Activated CD4-positive, alpha-beta T cell treated with anti-CD3 and anti-CD28 coated beads for 4 hours (primary cell): ENCODE measurements around the gene DNAJA2.
"Not testable (repeated sequence)": the region's sequence is repeated elsewhere in the genome, so short reads cannot be mapped to it uniquely, and the experiment has no call there.

Experiments
- DNase-seq, 2 donors: peaks; one replicate each; pipeline ENCODE4 v3.0.0-alpha.2; 2020

The DNAJA2 gene

DNA sequence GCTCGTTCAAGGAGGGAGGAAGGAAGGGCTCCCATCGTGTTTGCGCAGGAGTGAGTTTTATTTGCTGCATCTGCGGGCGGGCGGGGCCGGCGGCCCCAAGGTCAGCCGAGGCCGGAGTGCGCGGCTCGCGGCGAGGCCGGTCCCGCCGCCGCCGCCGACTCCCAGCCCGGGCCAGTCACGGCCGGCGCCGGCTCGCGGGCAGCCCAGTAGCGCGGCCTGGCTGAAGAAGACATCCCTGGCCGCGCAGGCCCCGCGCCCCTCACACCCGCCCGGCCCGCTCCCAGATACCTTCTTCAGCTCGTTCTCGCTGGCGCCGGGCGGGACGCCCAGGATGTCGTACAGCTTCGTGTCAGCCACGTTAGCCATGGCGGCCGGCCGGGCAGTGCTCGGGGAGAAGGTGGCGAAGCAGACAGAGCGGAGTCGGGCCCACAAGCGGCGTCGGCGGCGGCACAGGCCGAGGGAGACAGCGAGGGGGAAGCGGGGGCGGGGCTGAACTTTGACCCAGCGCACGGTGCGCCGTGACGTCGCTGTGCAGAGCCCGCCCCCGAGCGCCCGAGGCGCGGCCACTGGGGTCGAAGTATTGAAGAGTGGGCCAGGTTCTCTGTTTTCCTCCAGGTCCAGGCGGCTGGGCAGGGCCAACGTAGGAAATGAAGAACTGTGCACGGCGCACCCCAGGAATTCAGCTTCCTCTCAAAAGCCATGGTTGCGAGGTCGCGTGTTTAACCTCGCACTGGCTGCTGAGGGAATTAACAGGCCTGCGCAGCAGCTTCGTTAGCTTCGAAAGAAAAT, at the start of gene DNAJA2:
TSS of gene DNAJA2 (minus strand) at position 468 of the 789 bp plus-strand sequence. CDS start at position 366, 102 bp downstream.
- peak; percentile 92 for DNase-seq

DNA sequence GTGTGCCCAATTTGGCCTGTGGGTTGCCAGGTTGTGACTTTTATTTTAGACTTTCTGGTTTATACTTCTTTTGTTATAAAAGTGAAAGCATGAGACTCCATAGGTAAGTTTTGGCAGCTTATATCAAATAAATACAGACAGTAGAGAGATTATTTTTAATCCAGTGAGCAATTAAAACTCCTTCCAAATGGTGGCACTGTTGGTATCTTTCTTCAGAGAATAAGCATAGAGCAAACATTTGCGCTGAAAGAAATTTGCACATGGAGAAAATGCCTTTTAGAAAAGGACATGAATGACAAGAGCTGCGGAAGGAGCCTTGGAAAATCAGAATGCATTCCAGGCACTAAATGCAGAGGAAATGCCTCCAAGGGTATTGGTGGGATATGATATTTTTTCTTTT, 46.1 kb upstream of the DNAJA2 start:
- DNase-seq = no peak

GRCh38 chr16:47018223-47018891, 44.9 kb upstream of the DNAJA2 start:
- peak; percentile 18 to 26 for DNase-seq

DNA sequence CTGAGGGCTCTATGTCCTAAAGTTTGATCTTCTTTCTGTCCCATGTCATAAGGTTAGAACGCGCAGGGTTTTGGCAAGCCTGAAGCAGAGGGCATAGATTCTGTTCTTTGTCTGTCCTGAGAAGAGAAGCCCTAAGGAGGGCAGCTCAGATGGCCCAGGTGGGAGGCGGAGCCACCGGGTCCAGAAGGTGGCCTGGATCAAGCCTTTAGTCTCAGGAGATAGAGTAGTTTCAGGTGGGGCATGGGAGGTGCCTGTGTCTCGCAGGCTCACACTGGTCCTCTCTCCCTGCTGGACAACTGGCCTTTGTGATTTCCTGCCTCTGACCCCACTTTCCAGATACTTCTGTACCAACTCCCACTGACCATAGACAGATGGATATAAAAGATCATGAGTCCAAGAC, 44.2 kb upstream of the DNAJA2 start:
- no peak for DNase-seq

- no peak for DNase-seq
Observed at GRCh38 chr16:47016700-47017133, 43.2 kb upstream of the DNAJA2 start.

GRCh38 chr16:47013910-47014309, 40.4 kb upstream of the DNAJA2 start:
- DNase-seq = no peak

DNA sequence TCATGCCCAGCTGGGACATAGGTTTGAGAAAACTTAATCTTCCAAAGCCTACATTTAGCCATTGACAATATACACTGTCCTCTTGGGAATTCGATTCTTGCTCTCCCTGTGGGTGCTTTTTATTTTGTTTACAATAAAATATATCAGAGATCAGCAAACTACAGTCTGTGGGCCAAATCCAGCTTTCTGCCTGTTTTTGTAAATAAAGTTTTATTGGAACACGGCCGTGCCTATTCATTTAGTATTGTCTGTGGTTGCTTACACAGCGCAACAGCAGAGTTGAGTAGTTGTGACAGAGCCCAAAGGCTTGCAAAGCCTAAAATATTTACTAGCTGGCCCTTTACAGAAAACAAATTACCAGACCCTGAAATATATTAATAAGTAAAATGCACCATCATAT, 39.7 kb upstream of the DNAJA2 start:
- no peak for DNase-seq

DNA sequence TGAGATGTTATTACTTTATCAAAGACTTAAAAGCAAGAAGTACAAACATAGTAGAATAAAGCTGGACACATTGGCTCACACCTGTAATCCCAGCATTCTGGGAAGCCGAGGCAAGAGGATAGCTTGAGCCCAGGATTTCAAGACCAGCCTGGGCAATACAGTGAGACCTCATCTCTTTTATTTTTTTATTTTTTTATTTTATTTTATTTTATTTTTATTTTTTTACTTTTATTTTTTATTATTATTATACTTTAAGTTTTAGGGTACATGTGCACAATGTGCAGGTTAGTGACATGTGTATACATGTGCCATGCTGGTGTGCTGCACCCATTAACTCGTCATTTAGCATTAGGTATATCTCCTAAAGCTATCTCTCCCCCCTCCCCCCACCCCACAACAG, 37.3 kb upstream of the DNAJA2 start:
- not testable (repeated sequence) for DNase-seq

DNA sequence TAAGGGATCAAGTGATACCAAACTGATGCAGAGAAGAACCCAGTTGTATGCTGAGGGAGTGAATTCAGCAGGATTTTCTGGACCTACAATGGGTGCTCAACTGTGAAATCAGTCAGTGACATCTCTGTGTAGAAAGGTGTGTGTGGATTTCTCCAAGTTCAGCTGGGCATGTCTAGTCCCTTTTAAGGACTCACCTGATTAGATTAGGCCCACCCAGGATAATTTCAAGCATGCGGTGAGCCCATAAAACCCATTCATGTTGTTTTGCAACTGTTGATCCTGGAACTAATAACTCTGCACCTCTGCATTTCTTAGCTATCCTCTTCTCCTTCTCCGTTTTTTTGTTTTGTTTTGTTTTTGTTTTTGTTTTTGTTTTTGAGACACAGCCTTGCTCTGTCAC, 35.1 kb upstream of the DNAJA2 start:
- DNase-seq = no peak

DNA sequence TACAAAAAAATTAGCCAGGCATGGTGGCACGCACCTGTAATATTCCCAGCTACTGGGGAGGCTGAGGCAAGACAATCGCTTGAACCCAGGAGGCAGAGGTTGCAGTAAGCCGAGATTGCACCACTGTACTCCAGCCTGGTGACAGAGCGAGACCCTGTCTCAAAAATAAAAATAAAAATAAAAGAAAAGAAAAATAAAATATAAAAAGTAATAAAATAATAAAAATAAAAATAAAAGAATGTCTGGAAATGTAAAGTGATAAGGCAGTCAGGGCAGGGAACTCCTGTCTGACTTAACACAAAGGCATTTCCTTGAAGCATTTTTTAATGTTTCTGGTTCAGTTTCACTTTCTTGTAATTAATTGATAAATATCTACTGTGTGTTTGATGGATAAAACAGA, 34.7 kb upstream of the DNAJA2 start:
- no peak for DNase-seq

DNA sequence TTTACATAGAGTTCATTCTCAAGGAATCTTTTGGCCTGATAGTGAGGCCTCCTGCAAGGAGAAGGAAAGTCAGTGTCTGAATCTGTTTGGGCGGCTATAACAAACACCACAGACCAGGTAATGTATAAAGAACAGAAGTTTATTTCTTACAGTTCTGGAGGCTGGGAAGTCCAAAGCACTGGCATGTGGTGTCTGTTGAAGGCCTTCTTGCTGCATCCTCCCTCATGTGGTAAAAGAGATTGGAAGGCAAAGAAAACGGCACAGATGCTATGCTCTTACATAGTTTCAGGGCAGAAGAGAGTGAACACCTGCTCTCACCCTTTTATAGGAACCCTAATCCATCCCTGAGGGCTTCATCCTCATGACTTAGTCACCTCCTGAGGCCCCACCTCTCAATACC, 31.2 kb upstream of the DNAJA2 start:
- DNase-seq = no peak

- not testable (repeated sequence) for DNase-seq
Observed at GRCh38 chr16:47000066-47000465, 26.6 kb upstream of the DNAJA2 start.

- DNase-seq = no peak
Observed at GRCh38 chr16:46997844-46998243, 24.4 kb upstream of the DNAJA2 start.

DNA sequence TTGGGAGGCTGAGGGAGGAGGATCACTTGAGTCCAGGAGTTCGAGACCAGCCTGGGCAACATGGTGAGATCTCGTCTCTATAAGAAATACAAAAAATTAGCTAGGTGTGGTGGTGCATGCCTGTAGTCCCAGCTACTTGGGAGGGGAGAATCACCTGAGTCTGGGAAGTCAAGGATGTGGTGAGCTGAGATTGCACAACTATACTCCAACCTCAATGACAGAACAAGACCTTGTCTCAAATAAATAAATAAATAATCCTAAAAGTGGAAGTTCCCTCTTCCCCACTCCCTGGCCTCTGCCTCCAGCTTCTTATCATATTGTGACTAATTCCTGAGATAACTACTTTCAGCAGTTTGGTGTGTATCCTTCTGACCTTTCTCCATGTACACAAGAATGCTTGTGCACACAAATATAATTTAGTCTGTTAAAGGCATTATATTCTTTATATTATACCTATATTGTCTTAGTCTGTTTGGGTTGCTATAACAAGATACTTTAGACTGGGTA, 23.5 kb upstream of the DNAJA2 start:
- DNase-seq = no peak

DNA sequence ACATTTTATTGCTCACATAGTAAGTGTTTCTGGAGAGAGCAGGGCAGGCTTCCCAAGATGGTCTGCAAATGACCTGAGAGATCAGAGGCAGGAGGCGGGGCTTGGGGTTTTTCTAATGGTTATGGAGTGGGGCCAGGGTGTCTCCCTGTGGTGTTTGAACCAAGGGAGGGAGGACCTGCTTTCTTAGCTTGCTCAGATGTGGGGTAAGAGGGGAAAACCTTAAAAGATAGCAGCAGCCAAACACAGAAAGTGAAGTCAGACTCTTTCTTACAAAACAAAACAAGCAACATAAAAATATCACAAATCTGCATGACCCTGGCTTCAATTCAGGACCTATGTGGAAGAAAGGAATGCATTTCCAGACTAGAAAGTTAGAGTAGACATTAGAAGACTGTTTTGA, 22.9 kb upstream of the DNAJA2 start:
- DNase-seq = no peak

- no peak for DNase-seq
Observed at GRCh38 chr16:46991729-46992704, 18.5 kb upstream of the DNAJA2 start.

DNA sequence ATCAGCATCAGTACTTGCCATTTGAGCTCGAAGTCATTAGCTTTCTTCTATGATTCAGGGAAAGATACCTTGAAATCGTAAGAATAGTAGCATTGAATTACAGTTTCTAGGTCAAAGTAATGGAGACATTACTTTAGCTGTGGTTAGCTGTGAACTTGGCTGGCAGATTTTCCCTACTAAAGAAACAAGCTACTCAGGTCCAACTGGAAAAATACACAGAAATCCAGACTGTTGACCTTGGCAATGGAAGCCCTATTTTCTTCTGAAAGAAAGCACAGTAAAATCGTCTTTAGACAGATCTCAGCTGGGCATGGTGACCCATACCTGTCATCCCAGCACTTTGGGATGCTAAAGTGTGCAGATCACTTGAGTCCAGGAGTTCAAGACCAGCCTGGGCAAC, 13.4 kb upstream of the DNAJA2 start:
- DNase-seq = no peak

DNA sequence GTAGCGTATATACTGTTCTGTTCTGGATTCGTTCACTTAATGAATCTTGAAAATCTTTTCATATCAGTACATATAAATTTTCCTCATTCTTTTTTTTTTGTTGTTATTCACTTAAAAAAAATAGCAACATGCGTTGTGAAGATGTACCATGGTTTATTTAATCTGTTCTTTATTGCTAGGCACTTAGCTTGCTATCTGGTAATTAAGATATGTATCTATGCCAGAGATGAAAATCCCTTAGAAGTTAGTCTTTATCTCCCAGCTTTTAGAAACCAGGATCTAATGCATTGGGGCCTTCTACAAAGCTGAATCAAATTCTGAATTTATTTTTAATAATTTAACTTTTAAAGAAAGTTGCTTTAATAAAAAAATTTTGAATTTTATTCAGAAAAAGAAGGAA, 13.0 kb upstream of the DNAJA2 start:
- DNase-seq = no peak

DNA sequence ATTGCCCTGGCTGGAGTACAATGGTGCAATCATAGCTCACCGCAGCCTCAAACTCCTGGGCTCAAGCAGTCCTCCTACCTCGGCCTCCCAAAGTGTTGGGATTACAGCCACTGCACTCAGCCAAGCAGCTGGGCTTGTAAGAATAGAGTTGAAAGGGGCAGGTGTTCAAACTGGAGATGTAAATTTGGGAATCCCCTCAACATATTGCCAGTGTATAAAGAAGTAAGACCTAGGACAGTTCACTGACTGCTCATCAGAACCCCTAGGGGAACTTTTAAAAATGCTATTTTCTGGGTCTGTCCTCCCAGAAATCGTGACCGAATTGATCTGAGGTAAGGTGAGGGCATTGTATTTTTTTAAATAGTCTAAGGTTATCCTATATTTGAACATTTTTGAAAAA, 8.9 kb upstream of the DNAJA2 start:
- DNase-seq = no peak

DNA sequence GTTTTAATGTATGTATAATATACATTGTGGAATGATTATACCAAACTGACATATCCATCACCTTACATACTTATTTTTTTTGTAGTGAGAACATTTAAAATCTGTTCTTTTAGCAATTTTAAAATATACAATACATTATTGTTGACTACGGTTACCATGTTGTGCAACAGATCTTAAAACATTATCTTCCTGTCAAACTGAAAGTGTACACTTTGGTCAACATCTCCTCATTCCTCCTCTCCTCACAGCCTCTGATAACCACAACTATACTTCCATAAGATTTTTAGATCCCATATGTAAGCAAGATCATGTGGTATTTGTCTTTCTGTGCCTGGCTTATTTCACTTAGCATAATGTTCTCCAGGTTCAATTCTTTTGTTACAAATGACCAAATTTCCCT, 7.5 kb upstream of the DNAJA2 start:
- DNase-seq = no peak

DNA sequence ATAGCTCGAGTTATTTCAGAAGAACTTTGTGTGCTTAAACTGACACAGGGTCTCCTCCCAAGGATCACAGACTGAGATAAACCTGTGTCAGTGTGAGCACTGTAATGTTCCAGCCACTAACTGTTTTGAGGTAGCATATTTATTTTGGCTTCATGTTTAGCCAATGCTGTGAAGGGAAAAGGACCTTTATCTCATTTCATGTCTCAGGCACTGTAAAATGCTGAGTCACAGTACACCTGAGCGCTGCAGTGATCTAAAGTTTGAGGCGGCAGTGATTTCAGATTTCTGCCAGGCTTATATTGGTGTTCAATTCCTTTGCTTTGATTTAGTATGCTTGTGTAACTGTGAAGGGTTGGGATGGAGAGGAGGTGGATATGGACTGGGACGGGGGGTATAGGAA, 3.1 kb upstream of the DNAJA2 start:
- DNase-seq = no peak

DNA sequence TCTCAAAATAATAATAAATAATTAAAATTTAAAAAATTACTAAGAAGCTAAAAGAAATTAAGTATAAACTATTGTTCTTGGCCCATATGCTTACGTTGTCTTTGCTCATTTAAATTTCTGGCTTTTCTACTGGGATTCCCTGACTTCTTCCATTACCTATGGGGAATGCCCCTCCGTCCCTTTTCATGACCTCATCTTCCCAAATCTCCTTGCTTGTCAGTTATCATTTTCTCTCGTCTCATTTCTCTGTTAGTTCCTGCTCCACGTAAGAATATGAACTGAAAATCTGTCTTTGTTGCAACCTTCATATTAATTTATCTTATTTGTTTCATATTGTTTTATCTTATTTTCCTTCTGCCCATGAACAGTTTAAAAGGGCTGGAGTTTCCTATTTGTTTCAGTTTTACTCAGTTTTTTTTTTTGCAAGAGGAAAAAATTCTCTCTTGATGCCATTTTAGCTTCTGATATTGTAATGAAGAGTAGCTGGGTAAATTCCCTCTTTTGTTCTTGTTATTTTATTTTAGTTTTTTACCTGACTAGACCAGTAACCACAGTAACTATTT, 2.5 kb upstream of the DNAJA2 start:
- DNase-seq = no peak

- no peak for DNase-seq
Observed at GRCh38 chr16:46975165-46975564, 1.7 kb upstream of the DNAJA2 start.
